COLO668 (cell line): Measurements from ENCODE around the gene SMYD2.

Experiments
- DNase-seq: peaks from one replicate; lab custom pipeline; 2025; ENCODE audit not compliant: unreplicated experiment; lab: John Stamatoyannopoulos, UW

The SMYD2 gene

DNA sequence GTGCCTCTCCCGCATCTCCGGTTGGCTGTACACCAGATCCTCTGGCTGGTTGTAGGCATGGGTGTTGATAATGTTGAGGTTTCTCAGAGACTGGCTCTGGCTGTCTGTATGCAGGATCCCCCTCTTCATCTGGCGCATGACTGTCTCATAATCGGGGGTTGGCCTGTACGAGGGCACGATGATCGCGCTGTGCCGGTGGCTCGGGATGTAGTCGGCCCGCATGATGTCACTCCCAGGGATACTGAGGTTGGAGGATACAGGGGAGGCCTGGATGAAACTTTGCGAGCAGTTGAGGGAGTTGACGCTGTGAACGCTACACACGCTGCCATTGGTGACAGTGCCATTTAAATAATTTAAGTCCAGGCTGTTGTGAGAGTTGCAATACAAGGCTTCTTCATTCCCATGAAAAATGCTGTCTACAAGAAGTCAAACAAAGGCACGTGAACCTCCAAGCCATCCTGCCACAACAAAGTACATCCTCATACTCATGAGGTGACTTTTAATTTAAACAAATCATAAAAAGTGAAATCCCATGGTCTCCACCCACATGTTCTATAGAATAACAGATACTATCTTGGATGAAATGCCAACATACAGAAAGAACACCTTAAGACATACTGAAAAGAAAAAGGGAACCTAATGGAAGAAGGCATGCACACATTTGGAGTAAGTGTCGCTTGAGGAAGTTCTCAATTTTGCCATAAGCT, 103.6 kb downstream of the SMYD2 start:
- DNase-seq = no peak

DNA sequence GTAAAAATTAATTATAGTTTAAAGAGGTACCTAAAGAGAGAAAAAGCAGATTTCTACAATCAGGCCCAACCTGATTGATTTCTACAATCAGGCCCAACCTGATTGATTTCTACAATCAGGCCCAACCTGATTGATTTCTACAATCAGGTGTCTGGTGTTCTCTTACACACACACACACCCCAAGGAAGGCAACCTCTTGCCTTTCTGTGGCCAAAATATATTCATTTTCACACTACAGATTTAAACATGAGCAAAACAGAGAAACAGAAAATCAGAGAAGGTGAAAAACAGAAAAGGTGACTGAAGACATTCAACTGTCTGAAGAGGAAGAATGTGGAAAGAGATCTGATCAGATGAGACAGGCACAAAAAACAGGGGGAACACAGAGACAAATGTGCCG, 104.5 kb downstream of the SMYD2 start:
- DNase-seq = no peak

DNA sequence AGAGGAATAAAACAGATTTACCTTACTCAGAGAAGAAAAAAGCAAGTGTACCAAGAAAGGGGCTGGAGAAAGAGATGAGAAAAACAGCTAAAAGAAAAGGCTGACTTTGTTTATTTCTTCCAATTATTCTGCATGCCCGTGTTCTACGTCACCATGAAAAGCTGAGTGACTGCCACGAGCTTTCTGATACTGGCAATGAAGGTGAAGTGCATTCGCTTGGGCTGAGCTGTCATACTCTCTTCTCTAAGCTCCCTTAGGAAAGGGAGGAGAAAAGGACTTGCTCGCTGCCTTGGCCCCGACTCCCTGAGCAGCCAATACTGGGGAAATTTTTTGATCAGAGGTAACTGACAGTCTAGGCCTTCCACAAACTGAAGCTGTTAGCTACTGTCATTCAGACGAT, 105.4 kb downstream of the SMYD2 start:
- DNase-seq = no peak
